HCT116 (cell line): ENCODE results near the gene KLRD1. TPM values are rescaled to one million over a fixed set of nuclear protein-coding genes. Genes with fewer than 3 reads are reported as not detected.

Source experiments
- ATAC-seq: fragments of 200-7000 bp; cut with Tn5 transposase; 2 replicates; pipeline ENCODE4 v1.9.1; 2020; ENCODE audit warnings: mild to moderate bottlenecking, moderate library complexity
- BruUV-seq: library from RNA; stranded (reverse); fragments of 400-500 nt; replicated peaks from 2 replicates; lab custom pipeline; 2021; lab: Mats Ljungman, UMichigan
- CTCF ChIA-PET: fragments of 300-600 bp; sonication (Branson Sonifier 250); formaldehyde crosslinking; loops from one replicate; lab custom pipeline; 2021; ENCODE audit warnings: antibody characterized with exemption; lab: Charles Lee
- POLR2A ChIA-PET: fragments of 300-600, 350-600 bp; sonication (Branson Sonifier 250); formaldehyde crosslinking; loops from one replicate; lab custom pipeline; 2021; ENCODE audit warnings: antibody characterized with exemption; lab: Charles Lee
- RAD21 ChIA-PET, 2 experiments: fragments of 300-600 bp; sonication (Branson Sonifier 250); formaldehyde crosslinking; loops; one replicate each; lab custom pipeline; 2023; ENCODE audit warnings: low total read pairs in 2 of 2; ENCODE audit not compliant: uncharacterized antibody in 2 of 2, unreplicated experiment in 2 of 2, low non-redundant PET in 1 of 2; lab: Charles Lee
- DNase-seq: peaks from one replicate; pipeline ENCODE4 v3.0.0-alpha.2; 2010; ENCODE audit warnings: low read depth, low spot score
- H2AFZ ChIP-seq: fragments of 200-600 bp; shearing (Covaris generic), sonication (generic); 2 replicates; pipeline ENCODE4 v1.6.1; 2017; ENCODE audit warnings: low read depth, mixed run types, mixed read lengths, antibody characterized with exemption, low read length; ENCODE audit not compliant: poor library complexity, severe bottlenecking
- H3K27ac ChIP-seq: 2 replicates; pipeline ENCODE4 v1.5.1; 2012; ENCODE audit warnings: low read depth, low read length
- H3K27me3 ChIP-seq: fragments of 200-600 bp; sonication (generic); 2 replicates; pipeline ENCODE4 v1.6.1; 2016; ENCODE audit warnings: mixed run types, low read length, mixed read lengths; ENCODE audit not compliant: insufficient read depth
- H3K36me3 ChIP-seq, 2 experiments: fragments of 200-500 bp in 1 of 2; fragments of 200-600 bp in 1 of 2; sonication (Bioruptor generic) in 1 of 2; sonication (generic) in 1 of 2; 2 replicates each; pipeline versions ENCODE4 v1.5.1 to v1.6.1; 2014 to 2016; ENCODE audit warnings: low read length in 2 of 2, inconsistent platforms in 1 of 2, mixed read lengths in 1 of 2, mixed run types in 1 of 2; ENCODE audit not compliant: insufficient read depth in 2 of 2, control insufficient read depth in 1 of 2
- H3K4me1 ChIP-seq, 2 experiments: fragments of 200-600 bp in 1 of 2; sonication (generic) in 1 of 2; 2 replicates each; pipeline versions ENCODE4 v1.5.1 to v1.6.1; 2012 to 2017; ENCODE audit warnings: low read length in 2 of 2, inconsistent platforms in 1 of 2, mild to moderate bottlenecking in 1 of 2, mixed read lengths in 1 of 2, mixed run types in 1 of 2, moderate library complexity in 1 of 2; ENCODE audit not compliant: insufficient read depth in 2 of 2, control insufficient read depth in 1 of 2
- H3K4me2 ChIP-seq: fragments of 200-600 bp; sonication (generic); 2 replicates; pipeline ENCODE4 v1.6.1; 2017; ENCODE audit warnings: mixed run types, low read length, mixed read lengths
- H3K4me3 ChIP-seq, 2 experiments: fragments of 200-600 bp in 1 of 2; sonication (generic) in 1 of 2; replicated peaks in 1 of 2; 2 replicates each; pipeline ENCODE4 v1.5.1; 2011 to 2016; ENCODE audit warnings: low read length in 2 of 2, control low read depth in 1 of 2, low read depth in 1 of 2, mild to moderate bottlenecking in 1 of 2, mixed read lengths in 1 of 2, mixed run types in 1 of 2
- H3K79me2 ChIP-seq: fragments of 200-600 bp; sonication (generic); 2 replicates; pipeline ENCODE4 v1.6.1; 2017; ENCODE audit warnings: mild to moderate bottlenecking, mixed run types, low read length, moderate library complexity, mixed read lengths; ENCODE audit not compliant: insufficient read depth
- H3K9ac ChIP-seq: fragments of 200-600 bp; sonication (generic); 2 replicates; pipeline ENCODE4 v1.6.1; 2016; ENCODE audit warnings: low read length, mixed read lengths
- H3K9me2 ChIP-seq: fragments of 200-600 bp; sonication (generic), shearing (Covaris generic); 2 replicates; pipeline ENCODE4 v1.6.1; 2017; ENCODE audit warnings: mixed run types, mild to moderate bottlenecking, moderate library complexity; ENCODE audit not compliant: insufficient read depth
- H3K9me3 ChIP-seq, 2 experiments: fragments of 200-500 bp in 1 of 2; fragments of 200-600 bp in 1 of 2; sonication (Bioruptor generic) in 1 of 2; sonication (generic) in 1 of 2; 2 replicates each; pipeline ENCODE4 v1.6.1; 2014 to 2017; ENCODE audit warnings: low read length in 2 of 2, mixed read lengths in 2 of 2, inconsistent platforms in 1 of 2, low read depth in 1 of 2, mild to moderate bottlenecking in 1 of 2, mixed run types in 1 of 2, moderate library complexity in 1 of 2; ENCODE audit not compliant: control insufficient read depth in 1 of 2, insufficient read depth in 1 of 2
- H4K20me1 ChIP-seq: fragments of 200-600 bp; sonication (generic), shearing (Covaris generic); 2 replicates; pipeline ENCODE4 v1.6.1; 2017; ENCODE audit warnings: mixed run types, mild to moderate bottlenecking, moderate library complexity; ENCODE audit not compliant: insufficient read depth
- CBX3 ChIP-seq: IDR thresholded peaks from 2 replicates; pipeline ENCODE4 v1.6.1; 2012; ENCODE audit warnings: low read depth
- CEBPB ChIP-seq: IDR thresholded peaks from 2 replicates; pipeline ENCODE4 v1.6.1; 2012; ENCODE audit warnings: low read depth
- CTCF ChIP-seq, 3 experiments: fragments of 200-600 bp in 1 of 3; sonication (generic) in 1 of 3; IDR thresholded peaks in 2 of 3; conservative IDR thresholded peaks in 1 of 3; 2 replicates each; pipeline ENCODE4 v1.5.1; 2012 to 2017; ENCODE audit warnings: low read depth in 2 of 3, low read length in 2 of 3, antibody characterized with exemption in 1 of 3, borderline replicate concordance in 1 of 3, control low read depth in 1 of 3, mild to moderate bottlenecking in 1 of 3, mixed read lengths in 1 of 3, mixed run types in 1 of 3, moderate library complexity in 1 of 3; ENCODE audit not compliant: insufficient read depth in 1 of 3
- ELF1 ChIP-seq: IDR thresholded peaks from 2 replicates; pipeline ENCODE4 v1.6.1; 2012; ENCODE audit warnings: low read depth, borderline replicate concordance
- JUND ChIP-seq: IDR thresholded peaks from 2 replicates; pipeline ENCODE4 v1.6.1; 2012
- POLR2A ChIP-seq: IDR thresholded peaks from 2 replicates; pipeline ENCODE4 v1.7.0; 2011; ENCODE audit warnings: borderline replicate concordance; ENCODE audit not compliant: insufficient read depth, insufficient read length; ENCODE audit errors: extremely low read depth
- POLR2AphosphoS5 ChIP-seq: IDR thresholded peaks from 2 replicates; pipeline ENCODE4 v1.6.1; 2011; ENCODE audit warnings: mild to moderate bottlenecking, low read depth, low read length, moderate library complexity
- SIN3A ChIP-seq: IDR thresholded peaks from 2 replicates; pipeline ENCODE4 v1.6.1; 2012; ENCODE audit warnings: low read depth
- SP1 ChIP-seq: IDR thresholded peaks from 2 replicates; pipeline ENCODE4 v1.6.1; 2012; ENCODE audit warnings: low read depth
- SRF ChIP-seq: IDR thresholded peaks from 2 replicates; pipeline ENCODE4 v1.6.1; 2012; ENCODE audit warnings: low read depth
- ZBTB33 ChIP-seq: IDR thresholded peaks from 2 replicates; pipeline ENCODE4 v1.6.1; 2011; ENCODE audit warnings: mild to moderate bottlenecking, low read length, moderate library complexity; ENCODE audit not compliant: insufficient replicate concordance; ENCODE audit errors: extremely low read depth
- intact Hi-C: fragments of 100-400 bp; cut with micrococcal nuclease; formaldehyde crosslinking; loops from 2 replicates; pipeline ENCODE4 v1.10.0; 2022
- total RNA-seq: library from RNA; stranded (reverse); gene quantifications from one replicate; pipeline ENCODE4 v1.2.1, GENCODE V29; 2021; ENCODE audit not compliant: unreplicated experiment

KLRD1 gene
- total RNA-seq, 1 experiment from 2014 or later: 0.27 TPM

GRCh38 chr12:10365696-10366405, 58.2 kb downstream of the KLRD1 start:
- Histone ChIP-seq H3K79me2 (no peaks in the 10 kb centered on the region), H3K4me1 (peaks cover 35 to 53% of the 10 kb centered on the region in 2 experiments; a peak in 3 of 4 replicates), H3K36me3 (no peaks in the 10 kb centered on the region), H3K4me3 (peak overlapping the region; percentile 71 to 74), H3K27me3 (no peaks in the 10 kb centered on the region), H3K4me2 (peak overlapping the region; percentile 90), H3K9ac (peak overlapping the region; percentile 65), H3K9me3 (peaks cover 0 to 7% of the 10 kb centered on the region in 2 experiments; a peak in 2 of 4 replicates), H3K27ac (peak overlapping the region; percentile 89), H2AFZ (peak overlapping the region; percentile 67), H3K9me2 (no peaks in the 10 kb centered on the region), H4K20me1 (no peaks in the 10 kb centered on the region)
- intact Hi-C loops: no loop called here
- TF ChIP-seq SP1: 0 out of 2 replicates have a peak, but pooled peaks have one; percentile 1
- TF ChIP-seq SRF: no peak
- no peak for TF ChIP-seq CBX3
- no peak for TF ChIP-seq POLR2A
- TF ChIP-seq ZBTB33: no peak
- TF ChIP-seq POLR2AphosphoS5: no peak
- TF ChIP-seq CTCF (IDR thresholded peaks at IDR 0.05 in 2 of 3, conservative IDR thresholded peaks at IDR 0.05 in 1 of 3; ENCODE audit: borderline replicate concordance in 1 of 3, insufficient read depth in 1 of 3, low read depth in 2 of 3, low read length in 2 of 3): peak in 2 of 3 experiments; percentile 44 to 50; a peak in 4 of 6 replicates
- no peak for TF ChIP-seq JUND
- no peak for TF ChIP-seq SIN3A
- TF ChIP-seq ELF1: no peak
- TF ChIP-seq CEBPB: no peak
- BruUV-seq: no TSS peak
- ChIA-PET RAD21 (interaction anchor here in 1 of 2 experiments (0.6 kb wide), 1 partner anchor 23 kb away, joined by 5 read pairs; no protein-coding TSS in a partner anchor), POLR2A (interaction anchor here (0.6 to 1.5 kb wide), 3 partner anchors 8 to 182 kb away, joined by 3 to 4 read pairs (median 3); no protein-coding TSS in a partner anchor), CTCF (interaction anchor here (0.9 to 3.1 kb wide), 7 partner anchors 27 to 384 kb away, joined by 3 to 29 read pairs (median 6); no protein-coding TSS in a partner anchor)
- DNase-seq (peak; percentile 26), ATAC-seq (peak; percentile 28)
